Stimulated activated CD4-positive, alpha-beta T cell treated with anti-CD3 and anti-CD28 coated beads, Interleukin-1b, Interleukin-23, amount 100 ng/mL, for 48 hours (primary cell): Measurements from ENCODE around the gene WDR53.
A peak's percentile ranks its signal among the peaks of the same experiment; 100 is the strongest.
"Not testable (repeated sequence)": the region's sequence is repeated elsewhere in the genome, so short reads cannot be mapped to it uniquely, and the experiment has no call there.

ENCODE experiments used
- DNase-seq: peaks from one replicate; pipeline ENCODE4 v3.0.0-alpha.2; 2020

Gene WDR53

GRCh38 chr3:196568246-196569002 lies at the start of gene WDR53, which contains the start of gene FBXO45:
WDR53 (minus strand) TSS chr3:196568554; CDS start chr3:196561475, 7,079 bp downstream.
FBXO45 (plus strand) TSS chr3:196568660; CDS start chr3:196568985, 325 bp downstream.
- DNase-seq: peak; percentile 95

DNA sequence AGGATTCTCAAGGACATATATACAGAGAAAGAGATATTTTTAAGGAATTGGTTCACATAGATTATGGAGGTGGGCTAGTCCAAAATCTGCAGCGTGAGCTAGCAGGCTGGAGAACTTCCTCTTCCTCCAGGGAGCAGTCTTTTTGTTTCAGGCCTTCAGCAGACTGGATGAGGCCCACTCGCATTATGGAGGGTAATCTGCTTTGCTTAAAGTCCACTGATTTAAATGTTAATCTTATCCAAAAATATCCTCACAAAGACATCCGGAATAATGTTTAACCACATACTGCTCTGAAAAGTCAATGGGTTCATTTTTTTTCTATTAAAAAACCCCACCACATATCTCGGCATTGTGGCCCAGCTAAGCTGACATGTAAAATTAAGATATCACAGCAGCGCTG lies 48.9 kb upstream of the WDR53 start:
- no peak for DNase-seq

DNA sequence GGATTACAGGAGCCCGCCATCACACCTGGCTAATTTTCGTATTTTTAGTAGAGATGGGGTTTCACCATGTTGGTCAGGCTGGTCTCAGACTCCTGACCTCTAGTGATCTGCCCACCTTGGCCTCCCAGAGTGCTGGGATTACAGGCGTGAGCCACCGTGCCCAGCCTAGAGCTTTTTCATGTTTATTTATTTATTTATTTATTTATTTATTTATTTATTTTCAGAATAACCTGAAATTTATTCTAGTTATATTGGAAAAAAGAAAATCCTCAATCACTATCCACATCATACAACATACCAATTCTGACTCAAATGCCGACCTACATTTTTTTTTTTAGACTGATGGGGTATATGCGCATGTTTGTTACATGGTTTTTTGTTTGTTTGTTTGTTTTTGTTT lies 46.9 kb upstream of the WDR53 start:
- not testable (repeated sequence) for DNase-seq

GRCh38 chr3:196611761-196612483 lies 43.6 kb upstream of the WDR53 start:
- DNase-seq: no peak

- DNase-seq: no peak
These were observed 41.6 kb upstream of the WDR53 start for GRCh38 chr3:196609805-196610515.

DNA sequence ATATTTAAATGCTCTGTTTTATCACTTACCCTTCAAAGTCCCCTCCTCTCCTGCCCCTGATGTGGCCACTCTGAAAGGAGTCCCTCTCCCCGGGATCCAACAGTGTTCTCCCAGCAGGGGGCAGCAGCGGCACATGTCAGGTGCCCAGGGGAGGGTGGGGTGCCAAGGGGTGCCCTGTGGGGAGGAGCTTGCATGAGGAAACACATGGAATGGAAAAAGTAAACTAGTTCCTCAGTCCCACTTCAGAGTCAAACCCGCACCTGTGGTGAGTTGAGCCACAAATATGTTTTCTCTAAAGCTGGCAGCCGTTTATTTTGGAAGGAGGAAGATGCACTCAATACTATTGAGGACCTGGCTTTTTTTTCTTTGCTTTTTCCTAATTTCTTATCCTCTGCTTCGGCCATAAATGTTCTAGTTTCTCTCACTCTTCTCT lies 41.0 kb upstream of the WDR53 start:
- DNase-seq: peak; percentile 94

- no peak for DNase-seq
These were observed 40.3 kb upstream of the WDR53 start for GRCh38 chr3:196608693-196609092.

DNA sequence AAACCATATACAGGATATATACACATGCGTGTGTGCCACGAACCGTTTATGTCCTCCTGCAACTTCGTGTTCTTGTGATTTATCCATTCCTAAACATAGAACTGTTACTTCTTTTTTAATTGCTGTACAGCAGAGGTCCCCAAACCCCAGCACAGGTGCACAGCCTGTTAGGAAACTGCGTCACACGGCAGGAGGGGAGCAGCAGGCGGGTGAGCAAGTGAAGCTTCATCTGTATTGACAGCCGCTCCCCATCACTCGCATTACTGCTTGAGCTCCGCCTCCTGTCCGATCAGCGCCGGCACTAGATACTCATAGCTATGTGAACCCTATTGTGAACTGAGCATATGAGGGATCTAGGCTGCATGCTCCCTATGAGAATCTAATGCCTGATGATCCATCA lies 36.2 kb upstream of the WDR53 start:
- peak; percentile 70 for DNase-seq

GRCh38 chr3:196603683-196604082 lies 35.3 kb upstream of the WDR53 start:
- DNase-seq: no peak

DNA sequence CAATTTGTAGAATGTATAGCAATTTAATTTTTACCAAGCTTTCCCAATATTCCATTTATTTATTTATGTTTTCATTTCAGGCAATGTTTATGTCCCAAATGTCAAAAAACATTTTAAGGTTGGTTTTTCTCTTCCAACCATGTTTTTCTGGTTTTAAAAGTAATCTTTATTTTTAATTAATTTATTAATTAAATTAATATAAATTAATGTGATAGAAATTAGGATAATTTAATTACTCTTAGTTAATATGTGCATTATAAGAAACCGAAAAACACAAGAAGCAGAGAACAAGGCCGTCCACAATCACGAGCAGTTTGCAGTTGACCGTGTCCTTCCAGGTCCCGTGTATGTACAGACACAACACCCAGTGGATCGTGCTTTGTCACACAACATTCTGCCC lies 34.3 kb upstream of the WDR53 start:
- DNase-seq: no peak

GRCh38 chr3:196600359-196600758 lies 32.0 kb upstream of the WDR53 start:
- DNase-seq: no peak

DNA sequence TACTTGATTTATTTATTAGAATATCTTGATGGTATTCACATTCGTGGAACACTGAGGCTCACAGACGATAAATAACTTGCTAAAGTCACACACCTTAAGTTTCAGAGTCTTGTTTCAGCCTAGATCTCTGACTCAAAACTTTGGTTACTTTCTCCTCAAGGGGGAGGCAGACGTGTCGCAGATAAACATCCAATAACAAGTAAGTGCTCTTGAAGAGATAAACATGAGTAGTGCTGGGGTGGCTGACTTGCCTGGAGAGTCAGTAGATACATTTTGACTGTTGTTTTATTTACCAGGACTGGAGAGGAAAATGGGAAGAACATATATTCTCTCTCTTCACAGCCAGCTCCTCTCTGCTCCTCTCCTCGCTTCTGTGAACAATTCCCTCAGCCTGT lies 31.4 kb upstream of the WDR53 start:
- no peak for DNase-seq

DNA sequence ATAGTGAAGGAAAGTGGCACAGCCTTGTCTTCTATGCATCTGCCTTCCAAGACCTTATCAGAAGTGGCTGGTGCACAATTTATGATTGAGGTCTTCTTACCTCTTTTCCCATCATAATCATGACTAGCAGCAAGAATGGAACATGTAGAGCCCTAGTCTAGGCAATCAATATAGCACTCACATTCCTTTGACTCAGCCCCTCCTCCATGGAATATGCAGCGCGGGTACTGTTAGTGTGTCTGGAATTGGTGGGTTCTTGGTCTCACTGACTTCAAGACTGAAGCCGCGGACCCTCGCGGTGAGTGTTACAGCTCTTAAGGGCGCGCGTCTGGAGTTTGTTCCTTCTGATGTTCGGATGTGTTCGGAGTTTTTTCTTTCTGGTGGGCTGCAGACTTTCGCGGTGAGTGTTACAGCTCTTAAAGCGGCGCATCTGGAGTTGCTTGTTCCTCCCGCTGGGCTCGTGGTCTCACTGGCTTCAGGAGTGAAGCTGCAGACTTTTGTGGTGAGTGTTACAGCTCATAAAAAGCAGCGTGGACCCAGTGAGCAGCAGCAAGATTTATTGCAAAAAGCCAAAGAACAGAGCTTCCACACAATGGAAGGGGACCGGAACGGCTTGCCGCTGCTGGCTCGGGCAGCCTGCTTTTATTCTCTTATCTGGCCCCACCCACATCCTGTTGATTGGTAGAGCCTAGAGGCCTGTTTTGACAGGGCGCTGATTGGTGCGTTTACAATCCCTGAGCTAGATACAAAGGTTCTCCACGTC lies 29.8 kb upstream of the WDR53 start:
- peak; percentile 51 for DNase-seq

GRCh38 chr3:196596355-196596754 lies 28.0 kb upstream of the WDR53 start:
- DNase-seq: no peak

DNA sequence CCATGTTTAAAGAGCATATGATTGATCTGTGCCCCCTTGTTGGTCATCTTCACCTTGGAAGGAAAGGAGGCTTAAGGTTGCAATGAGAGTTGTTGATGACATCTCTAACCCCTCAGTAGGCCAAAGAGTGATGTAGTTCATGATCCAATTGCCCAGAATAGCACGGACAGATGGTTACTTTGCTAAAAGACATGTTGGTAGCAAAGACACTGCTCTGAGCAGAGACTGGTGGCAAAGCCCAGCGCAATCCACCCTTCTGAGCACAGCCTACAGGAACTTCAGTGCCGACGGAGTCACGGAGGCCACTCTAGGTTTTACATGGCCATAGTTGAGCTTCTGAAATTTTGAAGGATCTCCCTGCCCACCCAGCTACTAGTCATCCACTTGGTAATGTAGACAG lies 21.9 kb upstream of the WDR53 start:
- no peak for DNase-seq

- DNase-seq: no peak
These were observed 16.8 kb upstream of the WDR53 start for GRCh38 chr3:196585044-196585757.

GRCh38 chr3:196572389-196572788 lies 4.0 kb upstream of the WDR53 start:
- no peak for DNase-seq

GRCh38 chr3:196570332-196570731 lies 2.0 kb upstream of the WDR53 start:
- not testable (repeated sequence) for DNase-seq

DNA sequence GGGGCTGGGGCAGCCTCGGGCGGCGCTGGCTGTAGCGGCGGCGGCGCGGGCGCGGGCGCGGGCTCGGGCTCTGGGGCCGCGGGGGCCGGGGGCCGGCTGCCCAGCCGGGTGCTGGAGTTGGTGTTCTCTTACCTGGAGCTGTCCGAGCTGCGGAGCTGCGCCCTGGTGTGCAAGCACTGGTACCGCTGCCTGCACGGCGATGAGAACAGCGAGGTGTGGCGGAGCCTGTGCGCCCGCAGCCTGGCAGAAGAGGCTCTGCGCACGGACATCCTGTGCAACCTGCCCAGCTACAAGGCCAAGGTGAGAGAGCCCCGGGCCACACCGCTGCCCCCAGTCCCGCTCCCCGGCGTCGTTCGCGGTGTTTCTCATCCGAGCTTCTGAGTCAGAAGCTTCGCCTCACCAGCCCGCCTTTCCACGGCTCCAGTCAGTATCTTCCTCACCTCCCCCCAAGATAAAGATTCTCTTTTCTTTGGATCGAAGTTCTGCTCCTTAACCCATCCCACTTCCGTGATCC lies 706 bp upstream of the WDR53 start:
- peak; percentile 58 for DNase-seq

- peak; percentile 20 for DNase-seq
These were observed 4.6 kb downstream of the WDR53 start for GRCh38 chr3:196563721-196564225.

DNA sequence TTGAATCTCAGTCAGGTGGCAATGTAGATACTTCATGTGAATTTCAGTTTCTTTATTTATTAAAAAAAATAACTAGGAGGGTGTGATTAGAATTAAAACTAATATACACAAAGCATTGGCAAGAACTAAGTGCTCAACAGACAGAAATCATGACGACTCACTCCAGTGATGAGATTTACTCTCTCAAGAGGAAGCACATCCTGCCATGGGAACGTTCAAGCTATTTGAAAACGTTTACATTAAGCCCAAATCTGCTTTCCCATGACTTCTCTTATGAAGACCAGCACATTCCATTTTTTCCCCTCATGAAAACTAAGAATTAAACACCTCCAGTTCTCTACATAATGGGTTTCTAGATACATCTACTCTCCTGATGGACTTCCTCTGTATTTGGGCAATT lies 8.5 kb downstream of the WDR53 start:
- DNase-seq: no peak

GRCh38 chr3:196558476-196558875 lies 9.9 kb downstream of the WDR53 start:
- DNase-seq: no peak
